ENCODE measurements around the gene AGRN. TPM values are rescaled to one million over a fixed set of nuclear protein-coding genes. Genes with fewer than 3 reads are reported as not detected.

AGRN gene
- total RNA-seq, 1 experiment from 2014 or later, result 134 TPM

GRCh38 chr1:997713-997992 is 22.3 kb upstream of the AGRN start:
- Histone ChIP-seq H3K27me3 (ENCODE audit: insufficient read depth, low read length) (no peaks in the 10 kb centered on the region), H4K20me1 (ENCODE audit: insufficient read depth) (peaks cover 8% of the 10 kb centered on the region; the same call in 1 of the 2 replicates), H3K4me3 (replicated peaks in 1 of 2; ENCODE audit: low read depth in 1 of 2, low read length in 2 of 2) (peak overlapping the region in 1 of 2 experiments; percentile 83; a peak in 1 of 4 replicates), H3K4me1 (ENCODE audit: control insufficient read depth in 1 of 2, insufficient read depth in 2 of 2, low read length in 2 of 2) (peaks cover 9 to 45% of the 10 kb centered on the region in 2 experiments; a peak in 3 of 4 replicates), H3K9me3 (ENCODE audit: control insufficient read depth in 1 of 2, insufficient read depth in 1 of 2, low read depth in 1 of 2, low read length in 2 of 2) (no peaks in the 10 kb centered on the region), H3K9me2 (ENCODE audit: insufficient read depth) (no peaks in the 10 kb centered on the region), H3K27ac (ENCODE audit: low read depth, low read length) (peak overlapping the region; percentile 99), H2AFZ (ENCODE audit: low read depth, low read length, poor library complexity, severe bottlenecking) (no peak overlapping the region), H3K36me3 (ENCODE audit: control insufficient read depth in 1 of 2, insufficient read depth in 2 of 2, low read length in 2 of 2) (no peaks in the 10 kb centered on the region), H3K9ac (ENCODE audit: low read length) (peak overlapping the region; percentile 100), H3K79me2 (ENCODE audit: insufficient read depth, low read length) (peaks cover 29% of the 10 kb centered on the region), H3K4me2 (ENCODE audit: low read length) (peak overlapping the region; percentile 98)
- no TSS peak for BruUV-seq (replicated peaks)
- intact Hi-C loops (cut with micrococcal nuclease), result no loop called here
- no peak for TF ChIP-seq CBX3 (IDR thresholded peaks at IDR 0.05; ENCODE audit: low read depth)
- no peak for TF ChIP-seq JUND (IDR thresholded peaks at IDR 0.05)
- no peak for TF ChIP-seq CTCF (IDR thresholded peaks at IDR 0.05 in 2 of 3, conservative IDR thresholded peaks at IDR 0.05 in 1 of 3; ENCODE audit: borderline replicate concordance in 1 of 3, insufficient read depth in 1 of 3, low read depth in 2 of 3, low read length in 2 of 3)
- no peak for TF ChIP-seq TCF7L2 (IDR thresholded peaks at IDR 0.05; ENCODE audit: borderline replicate concordance, extremely low read depth, insufficient read depth, insufficient read length)
- no peak for TF ChIP-seq CEBPB (IDR thresholded peaks at IDR 0.05; ENCODE audit: low read depth)
- no peak for TF ChIP-seq REST (IDR thresholded peaks at IDR 0.05; ENCODE audit: low read depth)
- no peak for TF ChIP-seq EGR1 (IDR thresholded peaks at IDR 0.05; ENCODE audit: low read depth)
- TF ChIP-seq ATF3 (IDR thresholded peaks at IDR 0.05), result no peak
- no peak for TF ChIP-seq ZNF274 (IDR thresholded peaks at IDR 0.05; ENCODE audit: low read depth, low read length)
- TF ChIP-seq POLR2A (IDR thresholded peaks at IDR 0.05; ENCODE audit: borderline replicate concordance, extremely low read depth, insufficient read depth, insufficient read length), result no peak
- no peak for TF ChIP-seq SIN3A (IDR thresholded peaks at IDR 0.05; ENCODE audit: low read depth)
- TF ChIP-seq FOSL1 (IDR thresholded peaks at IDR 0.05; ENCODE audit: low read depth), result no peak
- no peak for TF ChIP-seq EZH2phosphoT487 (IDR thresholded peaks at IDR 0.05; ENCODE audit: borderline replicate concordance)
- no peak for TF ChIP-seq ELF1 (IDR thresholded peaks at IDR 0.05; ENCODE audit: borderline replicate concordance, low read depth)
- TF ChIP-seq SRF (IDR thresholded peaks at IDR 0.05; ENCODE audit: low read depth), result no peak
- TF ChIP-seq EZH2 (IDR thresholded peaks at IDR 0.05), result no peak
- no peak for TF ChIP-seq ZBTB33 (IDR thresholded peaks at IDR 0.05; ENCODE audit: extremely low read depth, insufficient replicate concordance, low read length)
- CTCF ChIA-PET, result no interaction called here
- RAD21 ChIA-PET (ENCODE audit: low non-redundant PET in 1 of 2, low total read pairs in 2 of 2, uncharacterized antibody in 2 of 2, unreplicated experiment in 2 of 2), result no interaction called here
- DNase-seq (ENCODE audit: low read depth, low spot score) (no peak), ATAC-seq (no peak)
- POLR2A ChIA-PET, result interaction anchor here (1.8 kb wide), 1 partner anchor 16 kb away, joined by 5 read pairs; the partner anchor contains the start of gene ISG15

Data from HCT116 (cell line).